ELR (cell line): ENCODE measurements around the gene GLIS1.

Experiments used
- DNase-seq: peaks from one replicate; pipeline ENCODE4 v3.0.0-alpha.2; 2015; ENCODE audit warnings: low read depth

GLIS1 gene

DNA sequence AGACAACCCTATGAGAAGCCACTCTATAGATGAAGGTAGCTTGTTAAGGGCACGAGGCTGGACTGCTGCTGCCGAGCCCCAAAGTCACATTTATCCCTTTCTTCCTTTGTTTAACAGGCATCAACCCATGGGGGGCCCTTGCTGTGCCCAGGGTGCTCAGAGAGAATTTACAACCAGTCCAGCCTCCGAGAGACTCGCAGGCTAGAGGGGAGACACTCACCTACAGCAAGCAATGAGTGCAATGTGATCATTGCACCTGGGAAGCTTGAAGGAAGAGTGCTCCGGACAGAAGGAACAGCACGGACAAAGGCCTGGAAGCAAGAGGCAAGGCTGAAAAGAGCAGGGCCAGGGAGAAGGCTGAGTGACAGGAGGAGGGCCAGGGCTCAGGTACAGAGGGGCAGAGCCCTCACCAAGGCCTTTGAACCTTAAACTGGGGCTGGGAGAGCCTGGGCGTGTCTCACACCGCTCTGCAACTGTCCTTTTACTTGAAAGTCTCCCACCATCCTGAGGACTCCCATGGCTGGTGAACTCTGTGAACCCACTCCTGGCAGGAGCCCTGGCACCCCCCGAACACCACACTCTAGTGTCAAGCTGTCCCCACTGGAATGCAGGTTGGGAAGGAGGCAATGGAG lies 252.5 kb downstream of the GLIS1 start:
- DNase-seq = no peak

DNA sequence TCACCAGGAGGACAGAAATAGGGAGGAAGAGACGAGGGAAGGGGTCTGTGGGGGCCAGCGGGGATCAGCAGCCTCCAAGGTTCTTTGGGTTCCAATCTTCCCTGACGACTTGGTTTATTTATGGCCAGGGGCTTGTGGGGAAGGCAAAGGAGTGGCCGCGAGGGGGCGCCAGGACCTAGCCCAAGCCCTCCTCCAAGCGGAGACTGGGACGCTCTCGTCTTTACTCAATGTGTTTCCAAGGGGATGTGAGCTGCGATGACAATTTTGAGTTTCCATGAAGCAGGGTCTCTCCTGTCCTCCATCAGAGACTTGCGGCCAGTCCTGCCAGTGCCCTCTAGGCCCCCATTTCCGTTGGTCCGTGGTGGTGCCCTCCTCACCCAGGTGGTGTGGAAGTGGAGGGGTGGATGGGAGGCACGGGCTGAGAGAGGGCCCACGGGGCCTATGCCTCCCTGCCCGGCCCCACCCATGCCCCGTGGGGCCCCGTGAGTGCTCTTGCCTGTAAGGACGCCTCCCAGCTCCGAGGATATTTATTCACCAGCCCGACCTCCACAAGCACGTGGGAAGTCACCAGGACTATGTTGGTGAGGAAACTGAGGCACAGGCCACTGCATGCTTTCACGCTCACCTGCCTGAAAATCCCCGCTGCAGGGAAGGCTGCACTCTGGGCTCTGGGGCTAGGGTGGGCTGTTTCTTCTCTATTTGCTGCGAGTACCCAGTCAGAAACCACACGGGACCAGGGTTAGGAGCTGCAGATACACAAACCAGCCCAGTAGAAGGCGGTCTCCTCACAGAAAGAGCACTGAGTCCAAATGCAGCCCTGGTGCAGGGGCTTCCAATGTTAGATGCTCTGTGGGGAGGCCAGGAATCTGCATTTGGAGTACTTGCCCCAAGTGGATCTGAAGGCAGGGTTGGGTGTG lies 253.2 kb downstream of the GLIS1 start:
- DNase-seq = peak; percentile 83

DNA sequence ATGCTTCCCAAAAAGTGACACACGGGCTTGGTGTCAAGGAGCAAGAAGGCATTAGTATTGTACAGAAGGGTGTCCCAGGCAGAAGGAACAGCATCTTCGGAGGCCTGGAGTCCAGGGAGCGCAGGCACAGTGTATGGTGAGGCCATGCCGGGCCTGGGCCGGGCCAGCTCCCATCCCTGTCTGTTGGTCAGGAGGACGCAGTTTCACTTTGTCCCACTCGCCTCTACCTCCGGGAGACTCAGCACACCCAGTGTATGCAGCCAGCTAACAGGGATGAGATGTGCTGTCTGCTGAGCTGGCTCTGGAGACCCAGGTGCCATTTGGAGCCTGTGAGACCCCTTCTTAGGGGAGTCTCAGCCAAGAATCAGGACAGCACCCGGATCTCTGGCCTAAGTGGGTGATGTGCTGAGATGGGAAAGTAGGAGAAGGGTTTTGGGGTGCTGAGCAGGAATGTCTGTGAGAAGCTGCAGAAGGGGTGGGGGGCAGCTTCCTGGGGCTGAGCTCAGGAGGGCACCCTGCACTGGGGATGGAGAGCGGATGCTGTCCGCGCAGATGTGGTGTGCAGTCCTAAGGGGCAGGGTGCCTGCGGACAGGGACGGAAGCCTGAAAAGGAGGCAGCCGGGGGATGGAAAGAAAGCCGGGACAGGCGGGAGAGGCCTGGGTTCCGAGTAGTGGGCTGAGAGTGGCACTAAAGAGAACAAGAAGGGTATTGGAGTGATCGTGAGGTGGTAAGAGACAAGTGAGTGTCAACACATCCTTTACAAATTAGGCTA lies 254.1 kb downstream of the GLIS1 start:
- no peak for DNase-seq

DNA sequence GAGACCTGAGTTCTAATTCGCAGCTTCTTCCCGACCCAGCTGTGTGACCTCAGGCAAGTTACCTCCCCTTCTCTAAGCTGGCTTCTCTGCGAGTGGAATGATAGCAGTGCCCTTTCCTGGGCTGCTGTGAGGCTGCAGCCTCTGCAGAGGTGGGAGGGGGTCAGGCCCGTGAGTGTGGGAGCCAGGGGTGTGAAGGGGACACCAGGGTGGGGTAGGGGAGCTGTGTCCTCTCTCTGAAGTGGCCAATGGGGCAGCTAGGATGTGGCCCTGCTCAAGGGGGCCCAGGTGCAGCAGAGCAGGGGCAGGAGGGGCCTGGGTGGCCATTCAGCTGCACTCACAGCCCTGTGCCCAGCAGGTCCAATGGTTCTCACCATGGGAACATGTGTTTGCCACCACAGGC lies 255.3 kb downstream of the GLIS1 start:
- DNase-seq = no peak

DNA sequence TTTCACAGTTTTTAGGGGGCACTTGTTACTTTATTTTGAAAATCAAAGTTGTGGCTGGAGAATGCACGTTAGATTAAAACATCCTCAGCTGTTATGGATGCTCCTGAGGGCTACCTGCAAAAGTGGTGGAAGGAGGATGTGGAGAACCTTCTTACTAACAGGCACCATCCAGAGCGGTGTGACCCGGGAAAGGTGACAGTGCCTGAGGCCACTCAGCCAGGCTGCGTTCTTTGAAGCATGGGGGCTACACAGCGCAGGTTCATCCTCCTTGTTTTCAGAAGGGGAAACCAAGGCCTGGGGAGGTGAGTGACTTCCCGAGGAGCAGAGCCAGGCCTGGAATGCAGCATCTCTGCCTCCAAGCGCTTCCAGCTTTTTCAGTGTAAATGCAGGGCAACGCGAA lies 255.8 kb downstream of the GLIS1 start:
- DNase-seq = no peak

DNA sequence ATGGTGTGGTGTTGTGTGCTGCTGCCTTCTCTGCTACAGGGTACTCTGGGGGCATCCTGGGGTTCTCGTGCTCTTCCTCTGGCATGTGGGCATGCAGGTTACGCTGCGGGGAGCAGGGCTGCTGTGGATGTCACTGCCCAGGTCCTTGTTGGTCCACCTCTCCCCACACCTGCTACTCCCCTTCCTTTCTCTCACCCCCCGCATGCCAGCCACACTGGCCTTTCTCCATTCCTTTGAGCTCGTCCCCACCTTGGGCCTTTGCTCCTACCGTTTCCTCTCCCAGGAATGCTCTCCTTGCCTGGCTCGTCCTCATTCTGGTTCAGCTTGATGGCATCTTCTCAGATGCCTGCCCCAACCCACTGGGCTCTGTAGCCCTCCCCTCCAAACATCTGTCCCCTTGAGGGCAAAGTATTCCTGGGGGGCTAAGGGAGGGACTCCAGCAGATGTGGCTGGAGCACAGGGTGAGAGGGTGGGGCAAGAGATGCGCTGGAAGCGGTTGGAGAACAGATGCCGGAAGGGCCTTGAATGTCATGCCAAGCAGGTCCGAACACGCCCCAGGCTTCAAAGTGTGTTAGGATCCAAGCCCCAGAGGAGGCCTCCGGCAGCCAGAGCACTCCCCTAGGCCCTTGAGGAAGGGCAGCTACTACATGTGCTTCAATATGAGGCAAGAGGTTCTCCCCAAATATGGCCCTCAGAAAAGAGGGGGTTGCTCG lies 256.4 kb downstream of the GLIS1 start:
- no peak for DNase-seq

DNA sequence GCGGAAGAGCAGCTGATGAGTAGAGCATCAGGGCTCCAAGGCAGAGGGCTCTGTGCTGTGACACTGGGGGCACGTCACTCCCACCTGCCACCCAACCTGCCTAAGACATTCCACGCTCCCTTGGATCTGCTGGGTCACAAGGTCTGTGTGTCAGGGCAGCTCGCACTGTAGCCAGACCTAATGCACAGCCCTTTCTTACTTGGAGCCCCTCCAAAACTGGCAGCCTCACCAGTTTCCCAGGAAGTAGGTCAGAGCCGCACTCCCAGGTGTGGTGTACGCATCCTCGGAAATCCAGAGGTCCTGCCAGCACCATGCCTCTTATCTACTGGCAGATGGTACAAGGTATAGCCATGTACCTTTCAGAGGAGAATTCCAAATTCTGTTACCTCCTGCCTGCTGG lies 257.5 kb downstream of the GLIS1 start:
- DNase-seq = no peak

DNA sequence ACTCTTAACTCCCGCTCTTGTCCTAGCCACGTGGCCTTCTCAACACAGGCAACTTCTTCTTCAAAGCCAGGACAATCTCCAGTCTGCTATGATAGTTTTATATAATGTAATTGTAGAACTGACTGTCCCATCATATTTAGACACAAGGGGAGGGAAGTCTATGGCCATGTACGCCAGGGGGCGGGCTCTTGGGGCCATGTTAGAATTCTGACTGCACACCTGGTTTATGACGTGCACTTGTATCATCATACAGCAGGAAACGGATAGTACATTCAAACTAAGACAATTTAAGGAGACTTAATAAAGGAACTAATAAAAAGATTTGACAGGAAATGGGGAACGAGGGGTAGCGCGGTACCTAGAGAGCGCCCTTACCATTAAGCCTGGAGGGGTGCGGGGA lies 258.3 kb downstream of the GLIS1 start:
- DNase-seq = no peak

DNA sequence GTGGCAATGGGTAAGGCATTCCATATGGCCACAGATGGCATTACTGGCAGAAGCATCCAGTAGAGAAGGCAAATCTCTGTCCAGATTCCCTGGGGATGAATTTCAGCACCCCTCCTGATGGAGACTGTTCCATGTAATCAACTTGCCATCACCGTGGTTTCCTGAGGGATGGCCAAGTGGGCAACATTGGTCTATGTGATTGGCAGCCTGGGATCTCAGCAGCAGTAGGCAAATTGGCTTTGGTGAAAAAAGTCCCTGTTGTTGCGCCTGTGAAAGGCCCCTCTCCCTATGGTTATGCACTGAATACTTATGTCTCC lies 260.5 kb downstream of the GLIS1 start:
- DNase-seq = no peak

DNA sequence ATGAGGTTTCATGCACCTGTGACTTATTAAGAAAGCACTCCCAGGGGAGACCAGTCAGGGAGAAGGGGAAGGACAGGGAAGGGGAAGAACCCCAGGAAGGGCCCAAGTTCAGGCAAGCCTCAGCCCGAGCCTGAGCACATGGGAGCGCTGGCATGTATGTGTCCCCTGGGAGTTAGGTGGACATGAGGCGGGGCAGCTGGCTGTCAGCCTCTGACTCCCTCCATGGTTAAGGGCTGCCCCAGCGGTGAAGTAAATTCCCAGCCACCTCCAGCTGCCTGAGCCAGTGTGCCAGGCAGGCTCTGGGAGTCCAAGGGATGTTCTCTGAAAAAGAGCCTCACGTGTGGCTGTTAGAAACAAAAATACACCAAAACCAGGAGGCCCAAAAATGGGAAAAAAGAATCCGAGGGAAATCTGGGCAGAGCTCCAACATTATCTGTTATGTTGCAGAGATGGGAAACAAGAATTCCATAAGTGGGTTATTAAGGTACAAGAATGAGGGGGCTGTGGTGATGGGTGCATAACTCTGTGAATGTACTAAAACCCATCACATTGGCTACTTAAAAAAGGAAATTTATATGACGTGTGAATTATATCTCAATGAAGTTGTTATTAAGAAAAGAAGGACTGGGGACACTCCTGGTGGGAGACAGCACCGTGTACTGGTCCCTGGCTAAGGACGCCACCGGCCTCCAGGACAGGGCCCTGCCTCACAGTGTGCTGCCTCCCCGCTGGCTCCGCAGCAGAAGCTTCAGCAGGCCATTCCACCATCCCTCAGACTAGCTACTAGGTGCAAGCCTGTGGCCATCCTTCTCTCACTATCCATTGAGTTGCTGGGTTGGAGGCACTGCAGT lies 261.1 kb downstream of the GLIS1 start:
- DNase-seq = no peak

DNA sequence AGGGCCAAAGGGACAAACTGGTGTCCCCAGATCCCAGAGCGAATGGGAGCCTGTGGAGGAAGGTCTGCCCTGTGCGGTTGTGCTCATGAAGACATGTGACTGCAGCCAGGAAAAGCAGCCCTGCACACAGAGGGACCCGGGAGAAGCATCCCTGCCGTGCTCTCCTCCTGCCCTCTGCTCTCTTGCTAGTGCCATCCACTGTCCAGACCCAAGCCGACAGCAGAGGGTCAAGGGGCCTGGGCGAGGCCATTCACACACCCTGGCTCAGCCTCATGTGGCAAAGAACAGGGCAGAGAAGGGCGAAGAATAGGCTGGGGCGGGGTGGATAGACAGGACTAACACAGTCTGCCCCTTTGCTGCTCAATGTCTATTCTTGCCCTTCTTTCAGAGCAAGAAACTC lies 262.4 kb downstream of the GLIS1 start:
- DNase-seq = no peak

DNA sequence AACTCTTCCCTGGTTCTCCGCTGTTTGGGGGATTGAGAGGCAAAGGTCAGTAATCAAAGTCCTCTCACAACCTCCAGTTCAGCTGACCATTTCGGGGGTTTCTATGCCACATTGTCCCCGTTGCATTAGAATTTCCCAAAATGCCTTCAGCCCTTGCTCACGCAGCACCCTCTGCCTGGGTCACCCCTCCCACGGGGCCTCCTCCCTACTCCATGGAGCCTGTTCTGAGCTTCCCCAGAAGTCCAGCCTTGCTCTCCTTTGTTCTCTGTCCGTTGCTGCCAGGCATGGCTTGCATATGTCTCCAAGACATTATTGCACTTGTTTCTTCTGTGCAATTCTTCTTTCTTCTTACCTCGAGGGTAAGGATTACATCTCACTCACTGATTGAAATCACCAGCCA lies 263.3 kb downstream of the GLIS1 start:
- DNase-seq = no peak

DNA sequence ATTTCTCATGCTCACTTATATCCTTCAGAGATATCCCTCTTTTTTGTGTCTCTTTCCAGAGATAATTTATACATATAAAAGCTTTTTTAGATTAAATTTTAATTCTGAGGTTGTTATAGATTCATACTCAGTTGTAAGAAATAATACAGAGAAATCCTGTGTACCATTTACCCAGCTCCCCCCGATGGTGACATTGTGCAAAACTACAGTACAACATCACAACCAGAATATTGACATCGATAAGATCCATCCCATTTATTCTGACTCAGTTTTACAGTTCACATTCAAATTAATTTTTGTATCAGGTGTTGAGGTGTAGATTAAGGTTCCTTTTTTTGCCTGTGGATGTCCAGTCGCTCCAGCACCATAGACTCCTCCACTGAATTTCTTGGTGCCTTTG lies 265.5 kb downstream of the GLIS1 start:
- peak; percentile 42 for DNase-seq

DNA sequence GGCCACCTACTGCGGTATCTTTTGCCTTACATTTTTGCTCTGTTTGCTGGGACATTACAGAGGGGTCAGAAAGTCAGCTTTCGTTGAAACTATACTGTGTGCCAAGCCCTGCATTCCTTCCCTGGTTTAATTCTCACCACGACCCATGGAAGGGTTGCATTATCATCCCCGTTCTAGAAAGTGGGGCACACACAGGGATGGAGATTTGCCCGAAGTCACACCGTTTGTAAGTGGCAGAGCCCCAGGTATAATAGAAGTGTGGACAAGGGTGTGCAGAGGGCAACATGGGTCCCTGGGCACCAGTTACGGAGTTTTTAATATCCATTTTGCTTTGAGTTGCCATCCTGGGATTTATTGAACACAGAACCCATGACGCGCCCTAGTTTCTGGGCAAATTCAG lies 268.0 kb downstream of the GLIS1 start:
- no peak for DNase-seq

DNA sequence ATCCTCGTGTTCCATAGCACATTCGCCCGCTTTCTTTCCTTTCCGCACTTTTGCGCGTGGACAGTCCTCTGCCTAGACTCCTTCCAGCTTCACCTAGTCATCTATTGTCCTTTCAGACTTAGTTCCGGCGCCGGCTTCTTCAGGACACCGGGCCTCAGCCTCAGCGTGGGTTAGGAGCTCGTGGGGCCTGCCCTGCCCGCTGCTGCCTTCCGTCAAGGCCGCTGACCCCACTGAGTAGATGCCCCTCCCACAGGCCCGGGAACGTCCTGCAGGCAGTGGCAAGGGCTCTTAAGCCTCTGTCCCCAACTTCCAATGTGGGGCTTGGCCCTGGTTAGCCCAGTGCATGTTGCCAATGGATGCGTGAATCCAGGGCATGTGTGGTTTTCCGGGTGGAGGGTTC lies 268.4 kb downstream of the GLIS1 start:
- DNase-seq = no peak

DNA sequence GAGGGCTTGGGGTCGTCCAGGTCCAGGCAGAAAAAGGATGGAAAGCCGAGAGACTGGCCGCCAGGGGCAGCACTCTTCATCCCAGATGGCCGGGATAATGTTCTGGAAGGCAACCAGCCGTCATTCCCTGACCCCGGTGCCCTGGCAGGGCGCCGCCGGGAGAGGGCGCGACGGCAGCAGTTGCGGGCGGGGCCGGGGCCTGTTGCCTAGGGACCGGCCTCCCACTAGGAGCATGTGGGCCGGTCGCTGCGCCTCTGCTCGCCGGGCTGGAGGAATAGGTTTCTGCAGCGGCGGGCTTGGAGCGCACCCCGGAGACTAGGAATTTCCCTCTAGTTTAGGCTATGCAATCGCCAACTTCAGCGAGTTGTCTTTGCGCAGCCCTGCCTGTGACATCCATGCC lies 268.8 kb downstream of the GLIS1 start:
- peak; percentile 29 for DNase-seq

DNA sequence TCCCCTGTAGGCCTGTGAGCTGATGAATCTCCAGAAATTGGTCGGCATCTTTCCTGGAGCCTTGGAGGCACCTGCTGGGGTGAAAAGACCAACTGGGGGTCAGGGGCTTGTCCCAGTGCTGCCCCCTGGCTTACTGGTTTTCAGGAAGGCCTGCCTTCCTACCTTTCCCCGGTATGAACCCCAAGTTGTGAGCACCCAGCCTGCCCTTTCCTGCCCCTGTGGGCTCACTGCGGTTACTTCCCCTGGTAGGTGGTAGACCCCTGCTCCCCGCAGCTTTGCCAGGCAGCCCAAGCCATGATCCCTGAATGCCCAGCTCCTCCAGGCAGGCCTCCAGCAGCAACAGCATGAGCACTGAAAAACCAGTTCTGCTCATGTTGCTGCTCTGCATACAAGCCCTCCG lies 269.6 kb downstream of the GLIS1 start:
- no peak for DNase-seq

DNA sequence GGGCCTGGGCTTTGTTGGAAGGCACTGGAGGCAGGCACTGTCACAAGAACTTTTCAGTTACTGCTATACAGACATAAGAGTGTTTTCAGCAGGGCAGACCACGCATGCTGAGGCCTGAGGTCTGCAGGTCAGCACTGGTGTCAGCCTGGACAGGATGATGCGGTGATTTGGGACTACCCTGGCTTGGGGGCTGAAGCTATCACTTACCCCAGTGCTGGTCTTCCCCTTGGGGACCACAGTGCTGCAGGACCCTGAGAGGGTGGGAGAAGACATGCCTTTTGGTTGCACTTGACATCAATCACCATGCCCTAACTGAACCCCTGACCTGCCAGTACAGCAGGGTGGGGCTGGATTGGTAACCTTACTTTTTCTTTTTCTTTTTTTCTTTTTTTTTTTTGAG lies 270.6 kb downstream of the GLIS1 start:
- DNase-seq = no peak

DNA sequence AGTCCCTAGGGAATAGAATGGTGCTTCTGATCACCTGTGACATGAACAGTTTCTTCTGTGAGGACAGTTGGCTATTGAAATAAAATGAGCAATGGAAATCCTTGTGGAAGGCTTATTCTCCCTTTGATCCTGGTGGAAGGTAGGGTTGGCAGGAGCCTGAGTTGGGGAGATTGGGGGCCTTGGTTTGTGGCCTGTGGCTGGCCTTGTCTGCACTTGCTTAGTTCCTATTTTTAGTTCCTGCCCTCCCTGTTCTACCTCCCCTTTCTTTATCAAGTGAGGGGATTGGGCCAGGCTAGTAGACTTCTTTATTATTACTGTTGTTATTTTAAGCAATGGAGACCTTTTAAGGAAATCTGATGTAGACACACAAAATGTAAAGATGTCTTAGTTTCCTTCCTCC lies 271.6 kb downstream of the GLIS1 start:
- DNase-seq = no peak

DNA sequence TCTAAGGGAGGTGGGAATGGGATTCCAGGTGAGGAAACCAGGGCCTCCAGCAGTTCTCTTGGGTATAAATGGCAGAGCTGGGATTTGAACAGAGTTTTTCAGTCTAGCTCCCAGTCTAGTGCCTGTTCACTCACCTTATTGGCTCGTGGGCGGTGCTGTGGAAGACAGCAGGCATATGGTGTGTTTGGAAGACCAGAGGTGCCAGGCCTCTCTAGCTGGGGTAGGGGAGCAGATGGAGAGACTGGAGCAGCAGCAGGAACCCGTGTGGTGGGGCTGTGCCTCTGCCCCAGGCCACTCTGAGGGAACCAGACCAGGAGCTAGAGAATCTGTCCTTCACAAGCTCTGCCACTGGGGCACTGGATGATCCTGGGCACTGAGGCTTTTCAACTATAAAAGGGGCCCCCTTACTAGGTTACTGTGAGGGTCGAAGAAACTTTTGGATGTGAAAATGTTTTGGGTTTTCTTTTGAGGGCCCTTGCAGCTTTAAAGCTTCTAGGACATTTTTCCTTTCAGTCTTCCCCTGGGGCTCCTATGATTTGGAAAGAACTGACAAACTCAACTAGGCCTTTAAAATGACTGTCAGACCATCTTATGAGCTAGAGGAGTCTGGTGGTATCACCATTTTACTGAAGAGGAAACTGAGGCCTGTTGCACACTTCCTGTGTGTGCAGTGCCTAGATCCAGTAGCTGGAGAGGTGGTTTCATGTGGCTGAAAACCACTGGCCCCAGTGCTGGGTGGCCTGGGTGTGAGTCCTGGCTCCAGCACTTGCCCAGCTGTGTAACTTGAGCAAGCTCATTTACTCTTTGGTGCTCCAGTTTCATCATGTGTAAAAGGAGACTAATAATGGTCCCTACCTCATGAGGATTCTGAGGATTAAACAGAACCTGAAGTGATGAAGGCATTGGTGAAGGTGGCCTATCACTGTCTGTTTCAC lies 273.7 kb downstream of the GLIS1 start:
- no peak for DNase-seq
